ENCODE measurements around the gene CKS1B.

The CKS1B gene

DNA sequence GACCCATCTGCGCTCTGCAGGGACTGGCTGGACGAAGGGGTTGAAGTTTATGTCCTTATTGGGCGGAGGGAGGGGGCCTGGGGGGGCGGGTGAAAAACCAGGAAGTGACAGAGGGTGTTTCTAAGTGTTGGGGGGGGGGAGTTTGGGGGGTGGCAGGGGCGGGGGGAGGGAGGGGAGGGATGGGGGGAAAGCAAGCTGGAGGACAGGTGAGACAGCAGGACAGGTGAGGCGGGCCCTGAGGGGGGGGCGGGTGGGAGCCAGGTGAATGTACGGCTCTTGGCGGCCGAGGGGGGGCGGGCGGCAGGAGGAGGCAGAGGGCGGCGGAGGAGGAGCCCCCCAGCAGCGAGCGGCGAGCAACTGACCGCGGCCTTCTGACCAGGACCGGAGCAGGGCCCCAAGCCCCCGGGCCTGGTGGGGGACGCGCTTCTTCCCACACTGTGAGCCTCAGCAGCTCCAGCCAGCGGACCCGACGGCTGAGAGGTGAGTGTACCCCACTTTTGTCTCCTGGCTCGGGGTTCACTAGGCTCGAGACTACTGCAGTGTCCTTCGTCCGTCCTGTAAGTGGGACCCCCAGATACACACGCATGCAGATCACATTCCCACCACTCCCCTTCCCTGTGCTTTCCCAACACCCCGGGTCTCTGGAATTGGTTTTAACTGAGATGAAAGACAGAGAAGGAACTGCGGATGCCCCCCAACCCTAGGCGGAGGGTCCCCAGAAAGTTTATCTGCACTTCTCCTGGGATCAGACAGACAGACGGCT lies 28.2 kb downstream of the CKS1B start, which contains the start of gene ZBTB7B:
Gene ZBTB7B (plus strand): TSS at position 339 of the 763 bp plus-strand sequence. CDS start 11,859 bp downstream, outside the sequence.
- no peak for DNase-seq (ENCODE audit: low read depth in 2 of 2)

DNA sequence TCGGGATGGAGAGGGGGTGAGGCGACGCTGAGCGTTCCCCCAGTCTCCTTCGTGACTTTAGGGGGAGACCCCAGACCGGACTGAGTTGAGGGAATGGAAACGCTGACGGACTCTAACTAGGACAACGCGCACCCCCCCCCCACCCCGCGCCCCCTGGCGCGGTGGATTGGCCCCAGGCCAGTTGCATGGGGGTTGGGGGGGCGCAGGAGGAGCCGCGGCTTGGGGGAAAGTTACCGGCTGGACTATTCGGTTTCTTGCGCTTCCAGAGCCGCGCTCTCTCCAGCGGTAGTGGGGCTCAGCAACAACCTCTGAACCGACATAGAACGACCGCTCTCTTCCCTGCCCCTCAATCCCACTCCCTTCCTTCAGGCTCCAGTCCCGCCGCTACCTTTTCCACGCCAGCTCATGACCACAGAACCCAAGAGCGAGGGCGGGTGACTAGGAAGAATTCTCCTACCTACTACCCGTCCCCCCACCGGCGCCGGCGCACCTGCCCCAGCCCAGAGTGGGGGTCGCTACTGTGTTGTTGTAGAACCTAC lies 28.8 kb downstream of the CKS1B start:
- DNase-seq (ENCODE audit: low read depth in 2 of 2) = no peak

- no peak for DNase-seq (ENCODE audit: low read depth in 2 of 2)
Measured at GRCh38 chr1:155003766-155004351, 29.4 kb downstream of the CKS1B start.

DNA sequence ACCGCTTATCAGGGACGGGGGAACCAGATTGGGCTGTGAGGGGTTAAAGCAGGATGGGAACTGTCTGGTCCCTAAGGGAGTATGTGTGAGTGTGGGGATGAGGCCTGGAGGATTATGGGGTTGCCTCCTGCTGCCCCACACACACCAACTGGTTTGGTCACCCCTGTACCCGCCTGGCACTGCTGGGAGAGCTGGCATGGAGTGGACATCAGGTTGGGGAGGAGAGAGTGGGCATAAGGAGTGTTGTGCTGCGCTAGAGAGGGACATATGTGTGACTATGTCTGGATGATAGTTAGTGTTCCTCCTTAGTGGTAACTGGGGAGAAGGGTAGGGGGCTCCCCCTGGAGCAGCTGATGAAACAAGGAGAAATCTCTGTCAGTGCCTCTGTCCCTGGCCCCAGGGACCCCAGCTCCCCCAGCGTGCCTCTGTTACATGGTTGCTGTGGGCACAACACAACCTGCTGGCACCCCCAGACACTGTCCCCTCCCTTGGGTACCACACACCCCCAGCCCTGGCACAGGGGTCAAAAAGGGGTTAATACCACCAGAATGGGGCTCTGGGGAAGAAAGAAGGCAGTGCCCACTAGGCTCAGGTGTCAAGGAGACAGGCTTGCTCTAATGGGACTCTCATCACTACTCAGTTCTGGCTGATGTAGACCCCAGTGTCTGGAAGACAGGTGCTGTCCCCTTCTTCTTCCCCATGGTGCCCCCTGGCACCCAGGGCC lies 30.0 kb downstream of the CKS1B start:
- DNase-seq (ENCODE audit: low read depth in 2 of 2) = no peak

DNA sequence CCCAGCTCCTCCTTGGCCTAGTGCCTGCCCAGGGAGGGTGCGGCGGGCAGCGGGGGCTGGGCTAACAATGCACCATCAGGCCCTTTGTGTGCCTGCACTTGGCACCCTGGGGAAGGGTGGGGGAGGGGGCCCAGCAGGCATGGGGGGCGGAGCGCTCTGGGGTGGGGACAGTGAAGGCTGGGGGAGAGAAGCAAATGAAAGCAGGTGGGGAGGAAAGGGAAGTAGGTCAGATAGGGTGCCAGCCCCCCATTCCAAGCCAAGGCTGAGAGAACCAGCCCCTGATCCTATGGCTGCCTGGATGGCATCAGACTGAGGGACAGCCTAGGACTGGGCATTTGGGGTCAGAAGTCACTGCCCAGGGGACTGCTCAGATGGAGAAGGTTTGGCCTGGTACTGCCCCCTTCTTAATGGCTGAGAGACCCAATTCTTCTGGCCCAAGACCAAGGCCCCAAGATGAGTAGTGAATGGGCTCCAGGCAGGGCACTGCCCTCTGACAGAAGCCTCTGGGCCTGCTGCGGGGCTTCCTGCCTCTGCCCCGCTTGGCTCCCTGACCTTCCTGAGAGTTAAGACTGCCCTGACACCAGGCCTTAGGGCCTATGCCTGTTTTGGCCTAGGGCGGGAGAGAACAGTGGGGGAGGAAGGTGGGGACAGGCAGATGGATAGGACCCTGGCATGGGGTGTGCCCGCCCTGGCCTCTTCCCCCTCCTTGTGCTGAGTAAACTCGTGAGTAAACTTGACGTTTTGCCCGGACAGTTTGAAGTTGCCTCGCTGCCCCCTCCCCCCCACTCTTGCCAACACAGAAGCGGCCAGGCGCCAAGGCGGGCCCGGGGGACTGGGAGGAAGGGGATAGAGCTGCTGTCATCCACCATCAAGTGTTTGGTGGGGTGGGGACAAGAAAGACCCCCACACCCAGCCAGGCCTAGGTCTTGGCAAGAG lies 30.9 kb downstream of the CKS1B start:
- no peak for DNase-seq (ENCODE audit: low read depth in 2 of 2)

DNA sequence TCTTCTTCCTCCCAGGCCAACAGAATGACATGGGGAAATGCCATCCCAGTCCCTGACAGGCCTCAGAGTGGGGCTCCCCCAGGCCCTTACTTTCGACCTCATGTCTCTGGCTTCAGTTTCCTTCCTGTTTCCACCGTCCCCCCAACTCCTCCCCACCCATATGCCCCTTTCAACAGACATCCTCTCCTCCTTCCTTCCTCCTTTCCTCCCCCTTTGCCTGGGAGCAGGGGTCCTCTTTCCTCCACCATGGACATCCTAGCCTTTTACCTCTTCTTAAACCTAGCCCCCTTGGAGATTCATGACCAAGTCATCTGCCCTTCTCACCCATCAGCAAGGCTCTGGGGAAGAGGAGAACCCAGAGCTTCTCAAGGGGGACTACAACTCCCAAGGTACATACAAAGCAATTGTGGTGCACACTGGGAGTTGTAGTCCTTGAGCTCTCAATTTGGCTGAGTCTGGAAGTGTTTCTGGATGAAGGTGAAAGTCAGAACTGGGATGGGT lies 32.2 kb downstream of the CKS1B start:
- no peak for DNase-seq (ENCODE audit: low read depth in 2 of 2)

DNA sequence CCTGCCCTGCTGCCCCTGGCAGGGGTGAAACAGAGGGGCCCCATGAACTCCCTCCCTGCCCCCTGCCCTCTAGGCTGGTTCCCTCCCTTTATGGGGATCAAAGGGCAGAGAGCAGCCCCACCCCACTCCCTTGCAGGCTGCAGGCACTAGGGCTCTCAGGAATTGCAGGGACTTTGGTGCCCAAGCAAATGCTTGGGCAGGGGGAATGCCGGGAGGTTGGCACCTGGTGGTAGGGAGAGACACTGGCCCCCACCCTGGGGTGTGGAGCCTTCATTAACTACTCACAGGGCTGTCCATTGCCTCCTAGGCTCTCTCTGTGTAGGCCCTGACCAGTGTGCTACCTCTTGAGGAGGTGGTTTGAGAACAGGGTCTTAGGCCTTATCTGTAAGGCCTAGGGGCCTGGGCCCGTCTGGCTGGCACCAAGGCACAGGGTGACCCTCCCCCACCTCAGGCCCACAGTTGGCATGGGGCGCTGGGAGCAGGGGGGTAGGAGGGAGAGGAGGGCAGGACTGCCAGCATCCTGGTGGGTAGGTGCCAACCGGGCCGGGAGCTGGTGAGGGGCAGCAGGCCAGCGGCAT lies 32.9 kb downstream of the CKS1B start:
- DNase-seq (ENCODE audit: low read depth in 2 of 2) = no peak

- peak in 1 of 2 experiments; percentile 88 for DNase-seq (ENCODE audit: low read depth in 2 of 2)
Measured at GRCh38 chr1:155008015-155008941, 33.8 kb downstream of the CKS1B start.

DNA sequence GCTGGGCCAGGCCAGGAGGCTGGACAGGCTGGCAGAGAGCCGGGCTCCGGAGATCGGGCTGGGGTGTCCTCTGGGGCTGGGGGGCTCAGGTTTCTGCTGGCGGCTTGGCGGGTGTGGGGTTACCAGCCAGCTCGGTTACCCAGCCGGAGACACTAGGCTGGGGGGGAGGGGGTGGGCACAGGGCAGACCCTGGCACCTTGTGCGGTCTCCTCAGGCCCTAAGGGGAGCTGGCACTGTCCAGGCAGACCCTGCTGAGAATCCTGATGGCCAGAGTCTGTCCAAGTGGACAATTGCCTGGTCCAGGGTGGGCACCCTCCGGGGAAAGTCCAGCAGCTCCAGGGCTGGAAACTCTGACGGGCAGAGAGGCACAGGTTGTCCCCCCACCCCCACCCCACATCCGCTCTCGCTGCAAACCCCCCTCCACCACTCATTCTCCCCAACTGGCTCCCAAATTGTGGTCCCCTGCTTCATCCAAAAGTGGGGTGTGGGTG lies 34.8 kb downstream of the CKS1B start:
- no peak for DNase-seq (ENCODE audit: low read depth in 2 of 2)

- DNase-seq (ENCODE audit: low read depth in 2 of 2) = no peak
Measured at GRCh38 chr1:155009742-155010141, 35.3 kb downstream of the CKS1B start.

- no peak for DNase-seq (ENCODE audit: low read depth in 2 of 2)
Measured at GRCh38 chr1:155010211-155010918, 35.9 kb downstream of the CKS1B start.

- no peak for DNase-seq (ENCODE audit: low read depth in 2 of 2)
Measured at GRCh38 chr1:155011004-155011416, 36.5 kb downstream of the CKS1B start.

DNA sequence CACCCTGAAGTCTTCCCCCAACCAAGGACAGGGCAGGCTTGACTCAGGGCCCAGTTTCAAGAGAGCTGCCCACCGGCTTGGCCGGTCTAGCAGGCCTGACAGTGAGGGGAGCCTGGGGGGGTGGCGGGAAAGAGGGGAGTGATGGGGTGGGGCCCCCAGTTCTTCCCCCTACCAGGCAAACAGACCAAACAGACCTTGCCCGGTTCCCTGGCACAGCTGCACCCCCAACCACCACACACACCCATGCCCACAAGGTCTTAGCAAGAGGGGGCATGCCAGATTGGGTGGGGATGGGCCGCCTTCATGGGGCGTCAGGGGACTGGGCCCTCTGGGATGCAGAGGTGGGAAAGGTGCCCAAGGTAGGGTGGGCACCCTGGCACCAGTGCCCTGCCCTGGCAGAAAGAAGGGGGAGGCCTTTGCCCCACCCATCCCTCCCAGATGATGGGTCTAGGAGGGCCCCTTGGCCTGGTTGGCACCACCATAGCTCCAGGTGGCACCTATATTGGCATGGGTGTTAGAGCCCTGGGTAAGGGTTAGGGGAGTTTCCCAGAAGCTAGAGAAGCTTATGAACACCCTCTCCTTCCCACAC lies 37.0 kb downstream of the CKS1B start:
- no peak for DNase-seq (ENCODE audit: low read depth in 2 of 2)

- no peak for DNase-seq (ENCODE audit: low read depth in 2 of 2)
Measured at GRCh38 chr1:155012026-155012546, 37.6 kb downstream of the CKS1B start.

DNA sequence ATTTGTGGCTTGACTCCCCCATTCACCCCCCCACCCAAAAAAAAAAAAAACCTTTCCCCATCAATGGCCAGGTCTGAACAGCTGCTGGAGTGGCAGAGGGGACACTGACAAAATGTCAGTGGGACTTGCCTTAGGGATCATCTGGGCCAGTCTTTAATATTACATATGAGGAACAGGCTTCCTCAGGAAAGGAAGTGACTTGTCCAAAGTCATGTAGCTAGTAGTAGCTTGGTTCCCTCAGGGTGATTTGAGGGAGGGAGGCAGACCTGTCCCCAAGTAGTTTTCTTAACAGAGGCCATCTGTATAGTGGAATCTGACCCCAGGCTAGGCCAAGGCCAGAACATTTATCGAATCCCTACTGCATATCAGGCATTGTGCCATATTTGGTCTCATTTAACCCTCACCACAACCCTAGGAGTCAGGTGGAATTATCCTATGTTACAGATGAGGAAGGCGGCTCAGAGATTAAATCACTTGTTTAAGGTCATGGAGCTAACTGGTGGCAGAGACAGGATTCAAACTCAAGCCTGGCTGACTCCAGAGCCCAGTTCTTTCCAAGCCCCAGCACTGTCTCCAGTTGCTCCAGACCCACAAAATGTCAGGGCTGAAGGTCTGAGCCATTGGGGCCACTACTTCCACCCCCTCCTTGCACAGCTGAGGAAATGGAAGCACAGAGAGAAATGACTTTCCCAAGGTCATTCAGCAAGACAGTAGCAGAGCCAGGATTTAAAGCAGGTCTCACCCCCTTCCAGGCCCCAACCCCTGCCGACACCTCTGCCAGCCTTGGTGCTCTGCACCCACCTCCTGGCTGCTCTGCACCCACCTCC lies 38.5 kb downstream of the CKS1B start:
- DNase-seq (ENCODE audit: low read depth in 2 of 2) = no peak

GRCh38 chr1:155013632-155014031 lies 39.2 kb downstream of the CKS1B start:
- DNase-seq (ENCODE audit: low read depth in 2 of 2) = no peak
